ENCODE measurements around the gene C13orf42. TPM values are rescaled to one million over a fixed set of nuclear protein-coding genes. Genes with fewer than 3 reads are reported as not detected.

The C13orf42 gene
- total and polyA plus RNA-seq, 10 of the 15 experiments (the other 5 are each of a cell fraction or from before 2014, with no cell fraction given) = not detected

DNA sequence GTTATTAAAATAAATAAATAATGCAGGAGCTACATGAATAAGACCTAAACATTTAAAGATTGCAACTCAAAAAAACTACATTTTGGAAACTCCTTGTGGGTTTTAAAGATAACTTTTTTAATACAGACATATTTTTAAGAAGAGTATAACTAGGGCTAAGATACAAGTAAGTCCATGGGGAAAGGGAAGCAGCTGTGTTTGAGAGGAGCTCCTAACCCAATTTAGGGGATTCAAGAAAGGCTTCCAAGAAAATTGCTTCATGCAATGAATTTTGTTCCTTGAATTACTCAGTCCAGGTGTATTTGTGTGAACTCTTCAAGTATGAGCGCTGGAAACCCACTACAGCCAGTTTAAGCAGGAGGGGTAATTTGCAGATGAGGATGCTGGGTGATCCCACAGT lies 44.1 kb upstream of the C13orf42 start:
- Histone ChIP-seq H3K27me3 (replicated peaks in 1 of 2; ENCODE audit: control insufficient read depth in 2 of 2, insufficient read depth in 2 of 2, low read length in 1 of 2) (no peaks in the 10 kb centered on the region; a peak in 1 of 4 replicates), H3K4me1 (ENCODE audit: control insufficient read depth, insufficient read depth, low read length) (no peaks in the 10 kb centered on the region), H3K27ac (ENCODE audit: control insufficient read depth, insufficient read depth) (no peak overlapping the region), H3K36me3 (ENCODE audit: control insufficient read depth in 2 of 2, insufficient read depth in 2 of 2, low read length in 1 of 2) (no peaks in the 10 kb centered on the region), H4K20me1 (ENCODE audit: control insufficient read depth, insufficient read depth) (no peaks in the 10 kb centered on the region), H3K79me2 (ENCODE audit: control insufficient read depth, insufficient read depth, low read length) (no peaks in the 10 kb centered on the region), H2AFZ (ENCODE audit: control insufficient read depth, low read depth, low read length) (no peak overlapping the region), H3K9me3 (replicated peaks; ENCODE audit: control insufficient read depth, insufficient read depth, low read length) (no peaks in the 10 kb centered on the region), H3K9ac (ENCODE audit: control insufficient read depth, insufficient read depth, low read length) (no peak overlapping the region), H3K4me3 (no peak overlapping the region), H3K4me2 (ENCODE audit: control insufficient read depth, insufficient read depth) (no peak overlapping the region)
- CTCF ChIA-PET = interaction anchor here (1.0 kb wide), 1 partner anchor 642 kb away, joined by 3 read pairs; no protein-coding TSS in a partner anchor
- in situ Hi-C loops (cut with MboI) = no loop called here
- no TSS peak for BruUV-seq (replicated peaks)
- RAD21 ChIA-PET (ENCODE audit: unreplicated experiment) = interaction anchor here (1.0 kb wide), 1 partner anchor 131 kb away, joined by 4 read pairs; no protein-coding TSS in a partner anchor
- no peak for ATAC-seq
- POLR2A ChIA-PET = no interaction called here
- WGBS (ENCODE audit: insufficient coverage, insufficient replicate concordance, low lambda C conversion rate, missing lambda C conversion rate) = 0% methylated on average over 1 of the region's 1 CpG
- SMC1A ChIA-PET (ENCODE audit: uncharacterized antibody, unreplicated experiment) = no interaction called here
- intact Hi-C loops (cut with micrococcal nuclease; ENCODE audit: unreplicated experiment) = no loop called here
- no peak for FAIRE-seq
- no peak for DNase-seq (ENCODE audit: low read depth, low spot score)
- TF ChIP-seq FOXM1 (IDR thresholded peaks at IDR 0.05; ENCODE audit: low read depth, low read length) (no peak), SREBF1 (IDR thresholded peaks at IDR 0.05; ENCODE audit: low read length) (no peak), GATAD2B (conservative IDR thresholded peaks at IDR 0.05; ENCODE audit: low read depth) (no peak), SRF (IDR thresholded peaks at IDR 0.05; ENCODE audit: low read depth in 2 of 2, low read length in 2 of 2) (no peak), RFX5 (IDR thresholded peaks at IDR 0.05; ENCODE audit: low read depth, low read length) (no peak), SMARCA5 (IDR thresholded peaks at IDR 0.05) (no peak), RBBP5 (conservative IDR thresholded peaks at IDR 0.05) (no peak), NFXL1 (IDR thresholded peaks at IDR 0.05; ENCODE audit: borderline replicate concordance) (no peak), NBN (IDR thresholded peaks at IDR 0.05) (no peak)
- TF ChIP-seq, protein P1, sequence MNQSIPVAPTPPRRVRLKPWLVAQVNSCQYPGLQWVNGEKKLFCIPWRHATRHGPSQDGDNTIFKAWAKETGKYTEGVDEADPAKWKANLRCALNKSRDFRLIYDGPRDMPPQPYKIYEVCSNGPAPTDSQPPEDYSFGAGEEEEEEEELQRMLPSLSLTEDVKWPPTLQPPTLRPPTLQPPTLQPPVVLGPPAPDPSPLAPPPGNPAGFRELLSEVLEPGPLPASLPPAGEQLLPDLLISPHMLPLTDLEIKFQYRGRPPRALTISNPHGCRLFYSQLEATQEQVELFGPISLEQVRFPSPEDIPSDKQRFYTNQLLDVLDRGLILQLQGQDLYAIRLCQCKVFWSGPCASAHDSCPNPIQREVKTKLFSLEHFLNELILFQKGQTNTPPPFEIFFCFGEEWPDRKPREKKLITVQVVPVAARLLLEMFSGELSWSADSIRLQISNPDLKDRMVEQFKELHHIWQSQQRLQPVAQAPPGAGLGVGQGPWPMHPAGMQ (IDR thresholded peaks at IDR 0.05; ENCODE audit: borderline replicate concordance) = no peak
- TF ChIP-seq, protein P2, sequence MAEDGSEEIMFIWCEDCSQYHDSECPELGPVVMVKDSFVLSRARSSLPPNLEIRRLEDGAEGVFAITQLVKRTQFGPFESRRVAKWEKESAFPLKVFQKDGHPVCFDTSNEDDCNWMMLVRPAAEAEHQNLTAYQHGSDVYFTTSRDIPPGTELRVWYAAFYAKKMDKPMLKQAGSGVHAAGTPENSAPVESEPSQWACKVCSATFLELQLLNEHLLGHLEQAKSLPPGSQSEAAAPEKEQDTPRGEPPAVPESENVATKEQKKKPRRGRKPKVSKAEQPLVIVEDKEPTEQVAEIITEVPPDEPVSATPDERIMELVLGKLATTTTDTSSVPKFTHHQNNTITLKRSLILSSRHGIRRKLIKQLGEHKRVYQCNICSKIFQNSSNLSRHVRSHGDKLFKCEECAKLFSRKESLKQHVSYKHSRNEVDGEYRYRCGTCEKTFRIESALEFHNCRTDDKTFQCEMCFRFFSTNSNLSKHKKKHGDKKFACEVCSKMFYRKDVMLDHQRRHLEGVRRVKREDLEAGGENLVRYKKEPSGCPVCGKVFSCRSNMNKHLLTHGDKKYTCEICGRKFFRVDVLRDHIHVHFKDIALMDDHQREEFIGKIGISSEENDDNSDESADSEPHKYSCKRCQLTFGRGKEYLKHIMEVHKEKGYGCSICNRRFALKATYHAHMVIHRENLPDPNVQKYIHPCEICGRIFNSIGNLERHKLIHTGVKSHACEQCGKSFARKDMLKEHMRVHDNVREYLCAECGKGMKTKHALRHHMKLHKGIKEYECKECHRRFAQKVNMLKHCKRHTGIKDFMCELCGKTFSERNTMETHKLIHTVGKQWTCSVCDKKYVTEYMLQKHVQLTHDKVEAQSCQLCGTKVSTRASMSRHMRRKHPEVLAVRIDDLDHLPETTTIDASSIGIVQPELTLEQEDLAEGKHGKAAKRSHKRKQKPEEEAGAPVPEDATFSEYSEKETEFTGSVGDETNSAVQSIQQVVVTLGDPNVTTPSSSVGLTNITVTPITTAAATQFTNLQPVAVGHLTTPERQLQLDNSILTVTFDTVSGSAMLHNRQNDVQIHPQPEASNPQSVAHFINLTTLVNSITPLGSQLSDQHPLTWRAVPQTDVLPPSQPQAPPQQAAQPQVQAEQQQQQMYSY (CRISPR knock-in tag; IDR thresholded peaks at IDR 0.05) = no peak
- TF ChIP-seq, protein P3, sequence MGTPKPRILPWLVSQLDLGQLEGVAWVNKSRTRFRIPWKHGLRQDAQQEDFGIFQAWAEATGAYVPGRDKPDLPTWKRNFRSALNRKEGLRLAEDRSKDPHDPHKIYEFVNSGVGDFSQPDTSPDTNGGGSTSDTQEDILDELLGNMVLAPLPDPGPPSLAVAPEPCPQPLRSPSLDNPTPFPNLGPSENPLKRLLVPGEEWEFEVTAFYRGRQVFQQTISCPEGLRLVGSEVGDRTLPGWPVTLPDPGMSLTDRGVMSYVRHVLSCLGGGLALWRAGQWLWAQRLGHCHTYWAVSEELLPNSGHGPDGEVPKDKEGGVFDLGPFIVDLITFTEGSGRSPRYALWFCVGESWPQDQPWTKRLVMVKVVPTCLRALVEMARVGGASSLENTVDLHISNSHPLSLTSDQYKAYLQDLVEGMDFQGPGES (IDR thresholded peaks at IDR 0.05) = no peak
- TF ChIP-seq, protein P4, sequence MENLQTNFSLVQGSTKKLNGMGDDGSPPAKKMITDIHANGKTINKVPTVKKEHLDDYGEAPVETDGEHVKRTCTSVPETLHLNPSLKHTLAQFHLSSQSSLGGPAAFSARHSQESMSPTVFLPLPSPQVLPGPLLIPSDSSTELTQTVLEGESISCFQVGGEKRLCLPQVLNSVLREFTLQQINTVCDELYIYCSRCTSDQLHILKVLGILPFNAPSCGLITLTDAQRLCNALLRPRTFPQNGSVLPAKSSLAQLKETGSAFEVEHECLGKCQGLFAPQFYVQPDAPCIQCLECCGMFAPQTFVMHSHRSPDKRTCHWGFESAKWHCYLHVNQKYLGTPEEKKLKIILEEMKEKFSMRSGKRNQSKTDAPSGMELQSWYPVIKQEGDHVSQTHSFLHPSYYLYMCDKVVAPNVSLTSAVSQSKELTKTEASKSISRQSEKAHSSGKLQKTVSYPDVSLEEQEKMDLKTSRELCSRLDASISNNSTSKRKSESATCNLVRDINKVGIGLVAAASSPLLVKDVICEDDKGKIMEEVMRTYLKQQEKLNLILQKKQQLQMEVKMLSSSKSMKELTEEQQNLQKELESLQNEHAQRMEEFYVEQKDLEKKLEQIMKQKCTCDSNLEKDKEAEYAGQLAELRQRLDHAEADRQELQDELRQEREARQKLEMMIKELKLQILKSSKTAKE (IDR thresholded peaks at IDR 0.05; ENCODE audit: low read depth, poor library complexity, severe bottlenecking) = no peak
- TF ChIP-seq, protein P5, sequence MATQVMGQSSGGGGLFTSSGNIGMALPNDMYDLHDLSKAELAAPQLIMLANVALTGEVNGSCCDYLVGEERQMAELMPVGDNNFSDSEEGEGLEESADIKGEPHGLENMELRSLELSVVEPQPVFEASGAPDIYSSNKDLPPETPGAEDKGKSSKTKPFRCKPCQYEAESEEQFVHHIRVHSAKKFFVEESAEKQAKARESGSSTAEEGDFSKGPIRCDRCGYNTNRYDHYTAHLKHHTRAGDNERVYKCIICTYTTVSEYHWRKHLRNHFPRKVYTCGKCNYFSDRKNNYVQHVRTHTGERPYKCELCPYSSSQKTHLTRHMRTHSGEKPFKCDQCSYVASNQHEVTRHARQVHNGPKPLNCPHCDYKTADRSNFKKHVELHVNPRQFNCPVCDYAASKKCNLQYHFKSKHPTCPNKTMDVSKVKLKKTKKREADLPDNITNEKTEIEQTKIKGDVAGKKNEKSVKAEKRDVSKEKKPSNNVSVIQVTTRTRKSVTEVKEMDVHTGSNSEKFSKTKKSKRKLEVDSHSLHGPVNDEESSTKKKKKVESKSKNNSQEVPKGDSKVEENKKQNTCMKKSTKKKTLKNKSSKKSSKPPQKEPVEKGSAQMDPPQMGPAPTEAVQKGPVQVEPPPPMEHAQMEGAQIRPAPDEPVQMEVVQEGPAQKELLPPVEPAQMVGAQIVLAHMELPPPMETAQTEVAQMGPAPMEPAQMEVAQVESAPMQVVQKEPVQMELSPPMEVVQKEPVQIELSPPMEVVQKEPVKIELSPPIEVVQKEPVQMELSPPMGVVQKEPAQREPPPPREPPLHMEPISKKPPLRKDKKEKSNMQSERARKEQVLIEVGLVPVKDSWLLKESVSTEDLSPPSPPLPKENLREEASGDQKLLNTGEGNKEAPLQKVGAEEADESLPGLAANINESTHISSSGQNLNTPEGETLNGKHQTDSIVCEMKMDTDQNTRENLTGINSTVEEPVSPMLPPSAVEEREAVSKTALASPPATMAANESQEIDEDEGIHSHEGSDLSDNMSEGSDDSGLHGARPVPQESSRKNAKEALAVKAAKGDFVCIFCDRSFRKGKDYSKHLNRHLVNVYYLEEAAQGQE (IDR thresholded peaks at IDR 0.05; ENCODE audit: low read depth, low read length) = no peak

All from GM12878 (cell line).